Lung (tissue), 13 donors: ENCODE data around the gene WFDC2. TPM values are rescaled to one million over a fixed set of nuclear protein-coding genes. Genes with fewer than 3 reads are reported as not detected.

Source experiments
- ATAC-seq: fragments of 200-7000 bp; cut with Tn5 transposase; one replicate; pipeline ENCODE4 v1.9.1; 2020; ENCODE audit warnings: moderate number of reproducible peaks; ENCODE audit not compliant: insufficient read depth, low FRiP score
- DNase-seq, 3 donors: peaks; one replicate each; pipeline ENCODE4 v3.0.0-alpha.2; 2013 to 2017
- H3K27ac ChIP-seq, 2 donors: one replicate each; pipeline ENCODE4 v1.5.1; 2013; ENCODE audit warnings: mild to moderate bottlenecking in 2 of 2, moderate library complexity in 2 of 2, control low read depth in 1 of 2, inconsistent platforms in 1 of 2, low read depth in 1 of 2, low read length in 1 of 2
- H3K27me3 ChIP-seq, 3 donors: one replicate each; pipeline ENCODE4 v1.5.1; 2013; ENCODE audit warnings: low read length in 2 of 3; ENCODE audit not compliant: control insufficient read depth in 3 of 3, insufficient read depth in 3 of 3
- H3K36me3 ChIP-seq, 4 donors: one replicate each; pipeline ENCODE4 v1.5.1; 2013; ENCODE audit warnings: low read length in 4 of 4, mild to moderate bottlenecking in 1 of 4, moderate library complexity in 1 of 4; ENCODE audit not compliant: control insufficient read depth in 4 of 4, insufficient read depth in 4 of 4
- H3K4me1 ChIP-seq, 5 donors: one replicate each; pipeline ENCODE4 v1.5.1; 2013; ENCODE audit warnings: low read length in 5 of 5, mild to moderate bottlenecking in 2 of 5, moderate library complexity in 1 of 5; ENCODE audit not compliant: control insufficient read depth in 5 of 5, insufficient read depth in 5 of 5
- H3K4me3 ChIP-seq: one replicate; pipeline ENCODE4 v1.5.1; 2013; ENCODE audit warnings: mild to moderate bottlenecking, control low read depth, moderate library complexity
- H3K9ac ChIP-seq, 2 donors: one replicate each; pipeline ENCODE4 v1.5.1; 2013; ENCODE audit warnings: low read length in 2 of 2, control low read depth in 1 of 2; ENCODE audit not compliant: insufficient read depth in 1 of 2
- H3K9me3 ChIP-seq, 4 donors: one replicate each; pipeline ENCODE4 v1.5.1; 2013; ENCODE audit warnings: low read length in 3 of 4, mild to moderate bottlenecking in 1 of 4, moderate library complexity in 1 of 4; ENCODE audit not compliant: control insufficient read depth in 4 of 4, insufficient read depth in 3 of 4
- CTCF ChIP-seq: IDR thresholded peaks from 2 replicates; pipeline ENCODE4 v1.5.1; 2012; ENCODE audit warnings: mild to moderate bottlenecking; ENCODE audit errors: control extremely low read depth, extremely low read depth
- WGBS, 2 donors: extraction: QIAGEN DNeasy Blood & Tissue Kit; methylation state at CpG; one replicate each; pipeline ENCODE4 v1.1.7; 2013; 5-methylcytosine and 5-hydroxymethylcytosine counted together
- polyA plus RNA-seq, 2 donors: library from polyadenylated mRNA; stranded (reverse); fragments of 200-250 nt; gene quantifications; one replicate each; pipeline ENCODE4 v1.2.1, GENCODE V29; 2013
- small RNA-seq: library from RNA; depleted of rRNA; stranded (forward); fragments of <200 nt; gene quantifications from one replicate; pipeline ENCODE3, GENCODE V24; 2014; ENCODE audit warnings: low replicate concordance
- total RNA-seq, 2 donors: library from RNA; depleted of rRNA in 1 of 2; stranded (reverse); fragments of >200 nt in 1 of 2; gene quantifications; one replicate each; pipeline ENCODE4 v1.2.1, GENCODE V29; 2014 to 2021
- donor health status: control.
- donor health status: control.
- donor health status: Bipolar disorder and iron deficiency.
- donor health status: healthy.
- donor health status: DM: yes; HTN: yes; CAD: no.

WFDC2 gene
- total and polyA plus RNA-seq, 4 donors, result 62.8 to 1,020 (median 523) TPM

GRCh38 chr20:45527294-45527693, 57.7 kb downstream of the WFDC2 start:
- 75 to 81% methylated on average over 4 of the region's 4 CpGs for WGBS, 2 donors
- no peak for DNase-seq
- H3K4me1 ChIP-seq, result no peaks in the 10 kb centered on the region
- H3K36me3 ChIP-seq, result no peaks in the 10 kb centered on the region
- TF ChIP-seq CTCF, result no peak
- H3K9me3 ChIP-seq, result no peaks in the 10 kb centered on the region
- no peak for ATAC-seq
- H3K4me3 ChIP-seq, result no peak overlapping the region
- no peaks in the 10 kb centered on the region for H3K27me3 ChIP-seq
- H3K27ac ChIP-seq, result no peak overlapping the region
- no peak overlapping the region for H3K9ac ChIP-seq

Small RNA genes within 50 kb of the gene (small RNA-seq; reads per million reads assigned to genes)
- not detected for gene MIR6812

Other genes starting within 250 kb of the WFDC2 start
- not detected for gene SEMG2, start 248.4 kb upstream of the WFDC2 start, total RNA-seq
- gene SEMG2, start 248.4 kb upstream of the WFDC2 start, polyA plus RNA-seq, result not detected
- 1,000 to 10,000 TPM in 1 of 2 donors, 100 to 1,000 TPM in 1; 451 to 1,312 TPM for gene SLPI, start 215.2 kb upstream of the WFDC2 start, total RNA-seq
- 1,000 to 10,000 TPM; 2,300 to 8,409 TPM for gene SLPI, start 215.2 kb upstream of the WFDC2 start, polyA plus RNA-seq
- under 1 TPM in 1 of 2 donors, not detected in 1; 0.12 TPM for gene RBPJL, start 162.9 kb upstream of the WFDC2 start, total RNA-seq
- not detected for gene RBPJL, start 162.9 kb upstream of the WFDC2 start, polyA plus RNA-seq
- under 1 TPM; 0.46 to 0.49 TPM for gene MATN4, start 161.5 kb upstream of the WFDC2 start, total RNA-seq
- under 1 TPM; 0.14 to 0.24 TPM for gene MATN4, start 161.5 kb upstream of the WFDC2 start, polyA plus RNA-seq
- gene SDC4, start 121.3 kb upstream of the WFDC2 start, total RNA-seq, result 100 to 1,000 TPM; 250 to 313 TPM
- 100 to 1,000 TPM; 239 to 258 TPM for gene SDC4, start 121.3 kb upstream of the WFDC2 start, polyA plus RNA-seq
- 10 to 100 TPM; 21.3 to 45.5 TPM for gene SYS1, start 106.6 kb upstream of the WFDC2 start, total RNA-seq
- 10 to 100 TPM; 24.9 to 57.5 TPM for gene SYS1, start 106.6 kb upstream of the WFDC2 start, polyA plus RNA-seq
- not detected for gene TP53TG5, start 91.4 kb upstream of the WFDC2 start, total RNA-seq
- under 1 TPM; 0.03 to 0.28 TPM for gene TP53TG5, start 91.4 kb upstream of the WFDC2 start, polyA plus RNA-seq
- 10 to 100 TPM; 11.7 to 61.1 TPM for gene DBNDD2, start 61.5 kb upstream of the WFDC2 start, total RNA-seq
- 10 to 100 TPM; 54.6 to 75.4 TPM for gene DBNDD2, start 61.5 kb upstream of the WFDC2 start, polyA plus RNA-seq
- 100 to 1,000 TPM in 1 of 2 donors, 10 to 100 TPM in 1; 33.6 to 107 TPM for gene PIGT, start 53.6 kb upstream of the WFDC2 start, total RNA-seq
- 10 to 100 TPM; 71.6 to 73.0 TPM for gene PIGT, start 53.6 kb upstream of the WFDC2 start, polyA plus RNA-seq
- gene SPINT3, start 45.9 kb downstream of the WFDC2 start, total RNA-seq, result not detected
- under 1 TPM in 1 of 2 donors, not detected in 1; 0.18 TPM for gene SPINT3, start 45.9 kb downstream of the WFDC2 start, polyA plus RNA-seq
- 1 to 10 TPM in 1 of 2 donors, not detected in 1; 2.3 TPM for gene WFDC6, start 69.7 kb downstream of the WFDC2 start, total RNA-seq
- gene WFDC6, start 69.7 kb downstream of the WFDC2 start, polyA plus RNA-seq, result 1 to 10 TPM in 1 of 2 donors, under 1 TPM in 1; 0.24 to 1.0 TPM
- gene EPPIN, start 77.6 kb downstream of the WFDC2 start, total RNA-seq, result 1 to 10 TPM in 1 of 2 donors, under 1 TPM in 1; 0.09 to 1.3 TPM
- gene EPPIN, start 77.6 kb downstream of the WFDC2 start, polyA plus RNA-seq, result under 1 TPM; 0.13 to 0.53 TPM
- under 1 TPM in 1 of 2 donors, not detected in 1; 0.26 TPM for gene WFDC8, start 109.5 kb downstream of the WFDC2 start, total RNA-seq
- gene WFDC8, start 109.5 kb downstream of the WFDC2 start, polyA plus RNA-seq, result not detected
- gene WFDC10A, start 160.0 kb downstream of the WFDC2 start, total RNA-seq, result not detected
- gene WFDC10A, start 160.0 kb downstream of the WFDC2 start, polyA plus RNA-seq, result not detected
- gene WFDC9, start 161.5 kb downstream of the WFDC2 start, total RNA-seq, result not detected
- gene WFDC9, start 161.5 kb downstream of the WFDC2 start, polyA plus RNA-seq, result not detected
- not detected for gene WFDC11, start 200.5 kb downstream of the WFDC2 start, total RNA-seq
- not detected for gene WFDC11, start 200.5 kb downstream of the WFDC2 start, polyA plus RNA-seq
- gene WFDC13, start 232.3 kb downstream of the WFDC2 start, total RNA-seq, result under 1 TPM in 1 of 2 donors, not detected in 1; 0.17 TPM
- under 1 TPM; 0.03 to 0.10 TPM for gene WFDC13, start 232.3 kb downstream of the WFDC2 start, polyA plus RNA-seq
- 1 to 10 TPM in 1 of 2 donors, not detected in 1; 2.0 TPM for gene WFDC10B, start 235.3 kb downstream of the WFDC2 start, total RNA-seq
- 1 to 10 TPM; 1.5 to 2.0 TPM for gene WFDC10B, start 235.3 kb downstream of the WFDC2 start, polyA plus RNA-seq